Fibroblast of skin of right quadriceps (primary cell): ENCODE data around the gene CHRNB2.
A peak's percentile ranks its signal among the peaks of the same experiment; 100 is the strongest.

ENCODE experiments used
- DNase-seq: peaks from one replicate; pipeline ENCODE4 v3.0.0-alpha.2; 2013

CHRNB2 gene

DNA sequence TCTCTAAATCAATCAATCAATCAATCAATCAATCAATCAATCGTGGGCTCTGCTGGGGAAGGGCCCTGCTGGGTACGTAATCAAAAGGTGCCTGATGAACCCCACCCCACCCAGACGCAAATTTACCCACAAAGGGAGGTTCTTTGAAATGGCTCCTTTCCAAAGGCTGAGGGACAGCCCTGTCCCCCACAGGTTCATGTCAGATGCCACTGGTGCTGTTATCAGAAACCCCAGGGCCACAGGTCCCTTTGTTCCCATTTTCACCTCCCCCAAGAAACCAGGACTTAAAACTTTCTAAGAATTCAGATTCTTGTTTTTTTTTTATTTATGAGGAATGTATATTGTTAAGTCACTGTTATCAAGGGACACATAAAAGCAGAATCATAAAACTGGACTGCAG is 14.2 kb downstream of the CHRNB2 start:
- no peak for DNase-seq

GRCh38 chr1:154582885-154583284 is 15.3 kb downstream of the CHRNB2 start:
- DNase-seq: no peak

DNA sequence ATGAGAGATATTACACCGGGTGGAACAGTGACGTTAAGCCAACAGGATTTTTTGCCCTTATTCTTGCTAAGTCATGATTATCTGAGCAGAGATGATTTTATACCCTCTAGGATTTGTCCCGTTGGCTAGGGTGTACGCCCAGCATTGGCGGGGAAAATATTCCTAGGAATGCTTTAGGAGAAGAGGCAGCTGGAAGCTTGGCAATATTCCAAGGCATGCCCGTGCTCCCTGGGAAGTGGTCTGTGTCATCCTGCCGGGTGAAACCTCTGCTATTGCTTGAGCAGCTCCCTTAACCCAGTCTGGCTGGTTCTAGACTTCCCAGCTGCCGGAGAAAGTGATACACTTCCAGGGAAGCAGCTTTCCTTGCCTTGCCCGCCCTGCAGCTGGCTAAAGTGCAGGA is 16.2 kb downstream of the CHRNB2 start:
- DNase-seq: peak; percentile 18

DNA sequence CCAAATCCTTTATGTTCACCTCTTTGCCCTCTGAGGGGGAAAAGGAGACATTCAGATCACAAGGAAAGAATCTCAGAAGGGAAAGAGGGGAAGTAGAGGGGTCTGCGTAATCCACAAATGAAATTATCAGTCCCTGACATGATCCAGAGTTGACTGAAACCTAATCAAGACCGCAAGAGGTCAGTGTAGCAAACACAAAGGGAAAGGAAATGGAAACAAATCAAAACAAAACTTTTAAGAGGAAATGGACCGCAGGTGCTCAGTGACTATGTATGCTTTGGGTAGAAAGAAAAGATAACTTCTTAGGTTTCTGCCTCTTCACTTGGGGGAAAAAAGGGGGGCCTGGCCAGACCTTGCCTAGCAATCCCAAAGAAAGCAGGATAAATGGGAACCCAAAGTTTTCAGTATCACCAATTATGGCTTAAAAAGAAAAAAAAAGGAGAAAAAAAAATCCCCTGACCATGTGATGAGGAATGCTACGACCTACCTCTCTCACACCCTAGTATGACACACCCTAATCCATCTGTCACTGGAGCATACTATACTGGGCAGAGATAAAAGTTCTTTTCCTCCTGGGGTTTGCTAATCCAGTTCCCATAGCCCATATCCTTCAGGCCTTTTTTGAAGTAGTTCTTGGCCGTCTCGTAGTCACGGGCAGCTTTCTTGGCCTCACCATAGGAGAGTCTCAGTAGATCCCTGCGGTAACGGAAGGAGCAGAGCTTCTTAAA is 16.9 kb downstream of the CHRNB2 start:
- DNase-seq: no peak

DNA sequence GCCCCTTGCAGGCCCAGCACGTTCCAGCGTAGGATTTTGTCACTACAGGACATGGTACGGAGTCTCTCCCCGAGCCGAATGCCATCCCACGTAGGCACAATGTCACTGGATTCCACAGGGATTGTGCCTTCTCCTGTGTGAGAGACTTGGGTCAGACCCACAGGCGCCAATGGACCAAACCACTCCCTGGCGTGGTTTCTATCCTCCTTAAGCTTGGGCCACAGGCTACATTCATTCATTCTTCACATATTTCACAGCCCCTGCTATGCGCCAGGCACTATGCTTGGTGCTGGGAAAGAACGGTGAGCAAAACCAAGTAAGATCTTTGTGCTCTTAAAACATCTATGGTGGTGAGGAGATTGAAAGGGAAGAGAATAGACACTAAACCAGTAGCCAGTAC is 18.7 kb downstream of the CHRNB2 start:
- DNase-seq: no peak

GRCh38 chr1:154586641-154587040 is 19.1 kb downstream of the CHRNB2 start:
- no peak for DNase-seq

- no peak for DNase-seq
Measured at GRCh38 chr1:154589780-154590179, 22.2 kb downstream of the CHRNB2 start.

DNA sequence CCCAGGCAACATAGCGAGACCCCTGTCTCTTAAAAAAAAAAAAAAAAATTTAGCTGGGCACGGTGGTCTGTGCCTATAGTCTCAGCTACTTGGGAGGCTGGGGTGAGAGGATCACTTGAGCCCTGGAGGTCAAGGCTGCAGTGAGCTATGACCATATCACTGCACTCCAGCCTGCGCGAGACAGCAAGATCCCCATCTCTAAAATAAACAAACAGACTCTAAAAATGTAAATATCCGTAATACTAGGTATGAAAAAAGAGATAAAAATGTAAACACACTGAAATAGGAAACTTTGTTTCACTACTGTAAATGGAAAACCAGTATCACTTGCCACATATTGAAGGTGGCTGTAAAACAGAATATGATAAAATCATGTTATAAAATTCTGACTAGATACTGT is 23.2 kb downstream of the CHRNB2 start:
- no peak for DNase-seq

GRCh38 chr1:154591206-154591605 is 23.6 kb downstream of the CHRNB2 start:
- DNase-seq: no peak

DNA sequence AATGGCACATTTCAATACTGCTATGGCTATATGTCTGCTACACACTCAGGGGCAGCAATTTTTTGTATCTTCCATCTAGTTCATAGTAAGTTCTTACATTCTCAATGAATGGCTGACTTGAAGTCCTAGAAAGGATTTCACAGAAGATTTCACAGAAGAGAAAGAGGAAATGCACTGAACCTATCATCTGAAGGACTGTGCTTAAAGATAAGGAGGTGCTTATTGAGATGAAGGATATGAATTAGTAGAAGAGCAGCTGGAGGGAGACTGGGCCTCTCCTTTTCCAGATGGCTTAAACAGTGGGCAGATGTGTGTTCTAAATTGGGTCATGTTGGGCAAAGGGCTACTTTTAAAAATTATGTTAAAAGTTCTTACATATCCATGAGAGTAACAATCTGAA is 25.8 kb downstream of the CHRNB2 start:
- DNase-seq: no peak

- no peak for DNase-seq
Measured at GRCh38 chr1:154594811-154595210, 27.2 kb downstream of the CHRNB2 start.

DNA sequence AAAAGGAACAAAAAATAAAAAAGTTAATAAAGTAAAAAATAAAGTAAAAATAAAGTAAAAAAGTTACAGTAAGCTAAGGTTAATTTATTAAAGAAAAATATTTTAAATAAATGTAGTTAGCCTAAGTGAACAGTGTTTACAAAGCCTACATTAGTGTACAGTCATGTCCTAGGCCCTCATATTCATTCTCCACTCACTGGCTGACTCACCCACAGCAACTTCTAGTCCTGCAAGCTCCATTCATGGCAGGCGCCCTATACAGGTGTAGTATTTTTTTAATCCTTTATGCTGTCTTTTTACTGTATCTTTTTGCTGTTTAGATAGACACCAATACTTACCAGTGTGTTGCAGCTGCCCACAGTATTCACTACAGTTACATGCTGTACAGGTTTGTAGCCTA is 28.0 kb downstream of the CHRNB2 start:
- no peak for DNase-seq

DNA sequence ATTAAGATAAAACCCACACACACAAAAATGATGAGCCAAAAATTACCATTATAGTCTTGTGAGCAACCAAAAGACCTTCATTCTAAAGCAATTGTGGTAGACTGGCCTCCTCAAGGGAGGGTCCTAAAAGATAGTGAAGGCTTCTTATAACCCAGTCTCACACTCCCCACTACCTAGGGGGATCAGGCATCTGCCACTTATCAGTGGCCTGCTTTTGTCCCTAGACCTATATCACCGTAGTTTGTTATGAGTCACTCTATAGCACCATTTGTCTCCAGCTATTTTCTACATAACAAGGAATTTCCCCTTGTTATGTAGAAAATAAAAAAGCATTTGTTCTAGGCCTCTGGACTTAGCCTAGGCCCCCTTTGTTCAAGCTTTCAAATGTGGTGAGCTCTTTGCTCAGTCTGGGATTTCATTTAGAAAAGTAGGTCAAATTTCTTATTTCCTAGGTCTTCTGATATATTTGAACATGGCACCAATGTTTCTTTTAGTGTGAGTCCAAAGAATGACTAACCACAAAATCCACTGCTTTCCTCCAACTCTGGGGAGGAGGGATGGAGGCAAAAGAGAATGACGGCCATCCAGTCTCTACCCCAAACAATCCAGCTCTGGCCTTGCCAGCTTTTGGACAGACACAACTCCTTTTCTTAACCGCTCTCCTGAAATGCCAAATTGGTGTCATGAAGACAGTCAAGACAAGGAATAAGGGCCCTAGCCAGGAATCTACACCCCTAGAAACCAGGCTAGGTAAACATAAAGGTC is 31.5 kb downstream of the CHRNB2 start:
- DNase-seq: no peak

DNA sequence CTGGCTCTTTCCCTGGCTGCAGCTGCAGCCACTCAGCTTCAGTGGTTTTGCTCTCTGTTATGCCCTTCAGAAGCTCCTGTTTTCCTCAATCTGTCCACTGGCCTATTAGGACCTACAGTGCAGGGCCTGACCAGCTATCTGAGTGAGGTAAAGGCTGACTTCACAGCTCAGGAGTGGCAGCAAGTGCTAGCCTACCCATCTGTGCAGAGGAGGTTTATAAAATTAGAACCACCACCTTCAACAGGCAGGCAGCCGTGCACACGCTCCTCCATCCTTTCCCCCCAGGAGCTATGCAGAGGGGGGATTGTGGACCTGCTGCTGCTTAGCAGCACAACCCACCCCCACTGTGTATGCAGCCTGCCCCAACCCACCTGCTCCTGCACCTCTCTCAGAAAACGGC is 32.1 kb downstream of the CHRNB2 start:
- DNase-seq: no peak

DNA sequence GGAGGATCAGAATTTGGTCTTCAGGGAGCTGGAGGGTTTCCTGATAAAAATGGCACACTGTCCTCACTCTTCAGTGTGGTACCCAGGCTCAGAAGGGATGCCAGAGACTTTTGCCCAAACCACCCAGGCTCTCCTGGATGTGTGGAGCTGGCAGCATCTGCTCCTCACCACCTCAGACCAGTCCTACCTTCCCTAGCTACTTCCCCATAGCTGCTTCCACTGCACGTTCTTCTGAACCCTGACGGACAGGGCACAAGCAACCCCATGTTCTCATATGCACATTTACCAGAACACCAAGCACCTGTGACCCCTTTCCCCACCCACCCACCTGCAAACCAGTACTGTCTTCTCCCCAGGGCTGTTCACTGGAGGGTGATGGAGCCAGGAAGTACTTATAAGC is 35.7 kb downstream of the CHRNB2 start:
- no peak for DNase-seq

GRCh38 chr1:154605534-154605933 is 38.0 kb downstream of the CHRNB2 start:
- DNase-seq: no peak

DNA sequence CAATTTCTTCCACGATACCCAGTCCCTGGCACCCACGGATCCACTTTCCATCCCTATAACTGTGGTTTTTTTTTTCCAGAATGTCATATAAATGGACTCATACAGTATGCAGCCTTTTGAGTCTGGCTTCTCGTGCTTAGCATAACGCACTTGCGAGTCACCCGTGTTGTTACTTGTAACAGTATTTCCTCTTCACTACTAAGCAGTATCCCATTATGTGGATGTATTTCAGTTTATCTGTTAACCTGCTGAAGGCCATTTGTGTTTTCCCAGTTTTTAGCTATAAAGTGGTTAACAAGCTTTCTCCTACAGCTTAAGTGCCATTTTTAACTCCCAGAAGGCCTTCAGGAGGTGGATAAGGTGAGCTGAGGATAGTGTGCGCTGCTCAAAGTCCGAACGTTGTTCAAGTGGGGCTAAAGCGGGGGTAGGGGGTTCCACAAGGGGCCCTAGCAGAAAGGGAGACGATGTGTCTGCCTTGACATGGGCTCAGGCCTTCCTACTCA is 39.6 kb downstream of the CHRNB2 start:
- DNase-seq: peak; percentile 56

- peak; percentile 98 for DNase-seq
Measured at GRCh38 chr1:154607609-154608396, 40.2 kb downstream of the CHRNB2 start, which contains the start of gene ADAR. TSS of gene ADAR (minus strand) at chr1:154608186. CDS start at chr1:154608006, 180 bp downstream.

GRCh38 chr1:154608397-154609270 is 41.1 kb downstream of the CHRNB2 start:
- peak; percentile 66 for DNase-seq

GRCh38 chr1:154609398-154610380 is 42.1 kb downstream of the CHRNB2 start:
- peak; percentile 46 for DNase-seq
